Fibroblast of skin of left quadriceps (primary cell): ENCODE data around the gene CCDC107.
A peak's percentile ranks its signal among the peaks of the same experiment; 100 is the strongest.
"Not testable (repeated sequence)": the region's sequence is repeated elsewhere in the genome, so short reads cannot be mapped to it uniquely, and the experiment has no call there.

Experiments
- DNase-seq, 2 experiments: peaks; one replicate each; pipeline ENCODE4 v3.0.0-alpha.2; 2013; ENCODE audit warnings: low read depth in 2 of 2

Gene CCDC107, protein sequence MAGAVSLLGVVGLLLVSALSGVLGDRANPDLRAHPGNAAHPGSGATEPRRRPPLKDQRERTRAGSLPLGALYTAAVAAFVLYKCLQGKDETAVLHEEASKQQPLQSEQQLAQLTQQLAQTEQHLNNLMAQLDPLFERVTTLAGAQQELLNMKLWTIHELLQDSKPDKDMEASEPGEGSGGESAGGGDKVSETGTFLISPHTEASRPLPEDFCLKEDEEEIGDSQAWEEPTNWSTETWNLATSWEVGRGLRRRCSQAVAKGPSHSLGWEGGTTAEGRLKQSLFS

DNA sequence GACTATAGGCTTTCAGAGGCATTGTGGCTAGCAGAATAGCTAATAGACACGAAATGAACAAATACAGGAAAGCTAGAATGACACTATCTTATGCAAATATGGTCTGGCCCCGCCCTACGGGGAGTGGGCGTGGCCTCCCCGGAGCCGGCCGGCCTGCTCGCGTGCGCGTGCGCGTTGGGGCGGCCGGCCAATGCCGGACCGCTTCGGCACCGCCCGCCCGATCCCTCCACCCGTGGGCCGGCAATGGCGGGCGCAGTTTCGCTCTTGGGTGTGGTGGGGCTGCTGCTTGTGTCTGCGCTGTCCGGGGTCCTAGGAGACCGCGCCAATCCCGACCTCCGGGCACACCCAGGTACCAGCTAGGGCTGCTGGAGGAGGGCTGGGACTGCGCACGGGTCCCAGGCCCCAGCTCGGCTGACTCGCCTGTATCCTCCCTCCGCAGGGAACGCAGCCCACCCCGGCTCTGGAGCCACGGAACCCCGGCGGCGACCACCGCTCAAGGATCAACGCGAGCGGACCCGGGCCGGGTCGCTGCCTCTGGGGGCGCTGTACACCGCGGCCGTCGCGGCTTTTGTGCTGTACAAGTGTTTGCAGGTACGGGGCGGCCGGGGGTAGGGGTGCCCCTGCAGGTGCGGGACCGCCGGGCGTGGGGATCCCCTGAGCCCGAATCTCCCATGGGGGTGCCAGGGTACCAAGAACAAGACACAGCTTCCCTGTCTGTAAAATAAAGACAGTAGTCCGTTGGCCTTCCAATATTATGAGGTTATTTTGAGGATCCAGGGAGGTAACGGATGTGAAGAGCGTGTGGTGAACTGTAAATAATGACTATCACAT lies at the start of gene CCDC107:
Gene CCDC107 (plus strand): TSS at position 156 of the 831 bp plus-strand sequence. CDS start 88 bp downstream, at position 244.
- peak in 1 of 2 experiments; percentile 60 for DNase-seq

DNA sequence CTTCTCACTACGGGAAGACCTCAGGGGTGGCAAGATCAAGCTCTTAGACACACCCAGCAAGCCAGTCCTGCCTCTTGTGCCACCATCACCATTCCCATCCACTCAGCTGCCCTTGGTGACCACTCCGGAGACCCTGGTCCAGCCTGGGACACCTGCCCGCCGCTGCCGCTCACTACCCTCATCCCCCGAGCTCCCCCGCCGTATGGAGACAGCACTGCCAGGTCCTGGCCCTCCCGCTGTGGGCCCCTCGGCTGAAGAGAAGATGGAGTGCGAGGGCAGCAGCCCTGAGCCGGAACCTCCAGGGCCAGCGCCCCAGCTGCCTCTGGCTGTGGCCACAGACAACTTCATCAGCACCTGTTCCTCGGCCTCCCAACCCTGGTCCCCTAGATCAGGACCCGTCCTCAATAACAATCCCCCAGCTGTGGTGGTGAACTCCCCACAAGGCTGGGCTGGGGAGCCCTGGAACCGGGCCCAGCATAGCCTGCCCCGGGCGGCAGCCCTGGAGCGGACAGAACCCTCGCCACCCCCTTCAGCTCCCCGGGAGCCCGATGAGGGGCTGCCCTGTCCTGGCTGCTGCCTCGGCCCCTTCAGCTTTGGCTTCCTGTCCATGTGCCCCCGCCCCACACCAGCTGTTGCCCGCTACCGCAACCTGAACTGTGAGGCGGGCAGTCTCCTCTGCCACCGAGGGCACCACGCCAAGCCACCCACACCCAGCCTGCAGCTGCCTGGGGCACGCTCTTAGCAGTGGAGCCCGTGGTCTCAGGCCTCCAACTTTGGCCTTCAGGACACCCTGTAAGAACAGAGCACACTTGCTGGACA lies 48.9 kb upstream of the CCDC107 start:
- DNase-seq, result no peak

DNA sequence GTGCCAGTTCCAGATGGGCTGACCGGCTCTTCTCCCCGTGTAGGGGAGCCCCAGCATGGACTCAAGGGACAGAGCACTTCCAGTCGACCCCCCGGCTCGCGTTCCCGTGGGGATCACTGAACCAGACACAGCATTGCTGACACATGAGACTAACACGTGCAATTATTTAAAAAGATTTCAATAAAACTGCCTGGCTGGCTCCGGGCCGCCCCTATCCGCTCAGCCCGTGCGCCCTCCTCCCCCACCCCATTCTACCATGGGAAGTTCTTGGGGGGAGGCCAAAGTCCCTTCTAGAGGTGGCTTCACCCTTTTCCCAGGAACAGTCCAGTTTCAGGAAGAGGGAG lies 48.3 kb upstream of the CCDC107 start:
- DNase-seq, result no peak

DNA sequence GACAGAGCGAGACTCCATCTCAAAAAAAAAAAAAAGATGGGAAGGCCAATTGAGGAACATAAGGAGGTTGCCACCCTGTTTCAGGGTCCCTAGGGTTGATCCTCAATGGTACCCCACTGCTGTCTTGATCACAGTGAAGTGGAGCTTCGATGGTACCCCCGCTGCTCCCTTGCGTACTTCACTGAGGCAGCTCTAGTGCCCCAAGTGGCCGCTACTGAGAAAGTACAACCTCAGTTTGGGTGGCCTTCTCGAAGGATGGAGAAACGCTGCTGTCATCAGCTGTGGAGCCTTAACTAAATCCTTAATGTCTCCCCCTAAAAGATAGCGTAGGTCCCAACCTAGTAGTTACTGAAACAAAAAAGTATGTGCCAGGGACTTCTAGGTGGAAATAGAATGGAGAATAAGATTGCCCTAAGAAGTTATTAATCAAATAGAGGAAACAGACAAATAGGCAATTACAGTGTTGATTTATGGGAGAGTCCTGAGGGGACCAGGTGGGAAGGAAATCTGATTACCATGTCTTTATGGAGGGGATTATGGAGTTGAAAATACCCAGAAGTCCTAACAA lies 46.8 kb upstream of the CCDC107 start:
- peak in 1 of 2 experiments; percentile 5 for DNase-seq

DNA sequence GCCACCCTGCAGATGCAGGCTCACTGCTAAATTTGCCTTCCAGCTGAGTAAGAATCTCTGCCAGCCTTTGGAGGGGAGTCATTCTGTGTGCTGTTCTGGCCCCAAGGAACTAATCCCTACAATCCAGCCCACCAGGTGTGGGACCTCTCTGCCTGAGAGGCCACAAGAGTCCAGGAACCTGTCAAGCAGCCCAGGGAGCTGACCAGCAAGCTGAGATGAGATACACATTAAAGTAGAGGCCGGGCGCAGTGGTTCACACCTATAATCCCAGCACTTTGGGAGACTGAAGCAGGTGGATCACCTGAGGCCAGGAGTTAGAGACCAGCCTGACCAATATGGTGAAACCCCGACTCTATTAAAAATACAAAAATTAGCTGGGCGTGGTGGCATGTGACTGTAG lies 46.0 kb upstream of the CCDC107 start:
- not testable (repeated sequence) for DNase-seq

DNA sequence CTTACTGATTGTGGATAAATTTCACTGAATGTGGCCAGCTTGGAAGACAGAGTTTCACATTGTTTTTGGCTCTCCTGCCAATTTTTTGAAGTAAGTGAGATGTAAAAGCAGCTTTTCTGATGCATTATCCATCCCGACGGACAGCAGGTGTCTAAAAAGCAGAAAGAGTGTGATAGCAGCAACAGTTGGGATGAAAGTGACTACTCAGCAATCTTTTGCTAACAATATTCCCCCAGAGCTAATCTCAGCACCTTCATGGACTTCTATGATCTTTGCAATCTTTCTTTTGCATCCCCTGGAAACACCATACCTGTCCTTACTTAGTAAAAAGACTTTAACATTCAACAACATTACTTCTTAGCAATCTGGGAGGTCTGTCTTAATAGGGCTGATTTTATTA lies 45.2 kb upstream of the CCDC107 start:
- DNase-seq, result no peak

DNA sequence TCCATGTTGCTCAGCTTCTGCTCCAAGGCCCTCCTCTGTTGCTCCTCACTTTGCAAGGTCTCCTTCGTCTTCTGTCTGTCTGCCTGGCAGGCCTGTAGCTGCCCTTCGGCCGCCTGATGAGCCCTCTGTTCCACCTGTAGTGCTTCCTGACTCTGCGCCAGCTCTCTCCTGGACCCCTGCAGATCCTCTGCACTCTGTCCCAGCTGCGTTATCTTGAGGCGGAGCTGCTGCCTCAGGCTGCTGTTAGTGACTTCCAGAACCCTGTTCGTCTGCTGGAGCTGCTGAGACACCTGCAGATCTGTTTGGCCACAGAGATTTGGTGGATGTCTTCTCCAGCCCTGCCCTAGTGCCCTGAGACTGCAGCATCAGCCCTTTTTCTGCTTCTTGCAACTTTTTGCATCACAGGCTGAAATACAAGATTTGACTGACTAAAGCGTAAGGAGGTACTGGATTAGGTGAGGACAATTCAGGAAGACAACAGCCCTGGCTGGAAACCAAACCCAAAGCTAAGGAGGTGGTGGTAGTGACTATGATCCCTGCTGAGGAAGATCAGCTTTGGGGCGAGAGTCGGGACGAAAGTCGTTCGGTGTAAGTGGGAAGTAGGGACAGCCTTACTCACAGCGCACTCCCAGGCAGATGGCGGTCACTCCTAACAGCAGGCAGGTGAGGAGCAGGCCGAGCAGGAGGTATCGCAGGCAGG lies 42.0 kb upstream of the CCDC107 start:
- no peak for DNase-seq

DNA sequence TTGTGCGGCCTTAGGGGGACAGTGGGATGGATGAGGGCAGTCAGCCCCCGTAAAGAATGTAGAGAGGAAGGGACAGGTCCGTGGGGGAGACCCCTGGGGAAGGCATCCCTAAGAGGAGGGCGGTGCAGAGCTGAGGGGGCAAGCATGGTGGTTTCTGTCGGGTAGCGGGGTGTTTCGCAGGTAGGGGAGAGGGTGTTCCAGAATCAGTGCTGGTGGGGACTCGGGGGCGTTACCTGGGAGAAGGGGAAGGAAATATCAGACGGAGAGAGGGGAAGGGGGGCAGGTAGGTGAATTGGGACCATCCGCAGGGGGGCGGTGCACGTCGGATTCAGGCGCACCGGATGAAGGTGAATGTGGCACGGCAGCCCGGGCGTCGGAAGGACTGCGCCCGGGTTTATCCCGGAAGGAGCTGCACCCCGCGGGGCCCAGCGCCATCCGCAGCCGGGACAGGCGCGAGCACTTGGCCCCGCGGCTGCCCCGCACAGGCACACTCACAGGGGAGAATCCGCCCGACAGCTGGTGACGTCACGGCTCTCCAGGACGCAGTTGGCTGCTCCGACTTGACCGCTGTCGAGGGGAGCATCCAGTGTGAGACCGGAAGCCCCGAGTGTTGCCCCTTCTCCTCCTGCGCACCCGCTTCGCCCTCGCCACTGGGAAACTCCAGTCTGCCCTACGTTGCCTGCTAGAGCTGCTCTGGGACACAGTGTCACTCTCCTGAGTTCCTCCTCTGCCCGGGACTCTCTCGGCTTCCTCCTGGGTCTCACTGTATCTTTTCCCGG lies 41.2 kb upstream of the CCDC107 start:
- no peak for DNase-seq

DNA sequence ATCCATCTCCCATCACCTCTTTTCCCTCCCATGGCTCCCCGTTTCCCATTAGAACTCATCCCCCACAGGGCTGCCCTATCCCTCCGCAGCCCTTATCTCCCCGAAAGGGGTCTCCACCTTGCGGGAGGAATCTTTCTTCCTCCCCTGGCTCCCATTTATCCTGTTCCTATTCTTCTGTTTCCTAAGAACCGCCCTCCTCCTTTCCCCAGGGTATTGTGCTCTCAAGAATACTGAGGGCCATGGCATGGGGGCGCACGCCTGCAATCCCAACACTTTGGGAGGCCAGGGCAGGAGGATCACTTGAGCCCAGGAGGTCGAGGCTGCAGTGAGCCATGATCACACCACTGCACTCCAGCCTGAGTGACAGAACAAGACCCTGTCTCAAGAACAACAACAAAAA lies 40.5 kb upstream of the CCDC107 start:
- no peak for DNase-seq

DNA sequence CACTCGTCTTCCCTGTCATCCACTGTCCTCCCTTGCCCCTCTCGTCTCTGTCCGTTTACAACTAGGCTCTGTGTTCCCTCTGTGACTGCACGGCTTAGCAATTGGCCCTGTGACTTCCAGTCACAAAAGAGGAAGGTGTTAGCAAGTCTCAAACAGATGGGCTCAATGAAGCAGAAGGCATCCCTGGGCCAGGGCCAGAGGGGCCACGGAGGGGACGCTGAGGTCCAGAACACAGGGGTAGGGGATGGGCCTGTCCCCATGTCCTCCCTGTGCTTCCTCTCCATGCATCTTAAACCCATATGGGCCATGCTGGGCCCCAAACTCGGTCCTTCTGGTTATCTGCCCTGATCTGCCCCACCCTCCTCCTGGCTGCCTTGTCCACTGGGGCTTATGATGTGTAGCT lies 39.8 kb upstream of the CCDC107 start, which contains the start of gene CD72:
Gene CD72 (minus strand): TSS at position 89 of the 403 bp plus-strand sequence. CDS start 110 bp downstream, outside the sequence.
- no peak for DNase-seq

DNA sequence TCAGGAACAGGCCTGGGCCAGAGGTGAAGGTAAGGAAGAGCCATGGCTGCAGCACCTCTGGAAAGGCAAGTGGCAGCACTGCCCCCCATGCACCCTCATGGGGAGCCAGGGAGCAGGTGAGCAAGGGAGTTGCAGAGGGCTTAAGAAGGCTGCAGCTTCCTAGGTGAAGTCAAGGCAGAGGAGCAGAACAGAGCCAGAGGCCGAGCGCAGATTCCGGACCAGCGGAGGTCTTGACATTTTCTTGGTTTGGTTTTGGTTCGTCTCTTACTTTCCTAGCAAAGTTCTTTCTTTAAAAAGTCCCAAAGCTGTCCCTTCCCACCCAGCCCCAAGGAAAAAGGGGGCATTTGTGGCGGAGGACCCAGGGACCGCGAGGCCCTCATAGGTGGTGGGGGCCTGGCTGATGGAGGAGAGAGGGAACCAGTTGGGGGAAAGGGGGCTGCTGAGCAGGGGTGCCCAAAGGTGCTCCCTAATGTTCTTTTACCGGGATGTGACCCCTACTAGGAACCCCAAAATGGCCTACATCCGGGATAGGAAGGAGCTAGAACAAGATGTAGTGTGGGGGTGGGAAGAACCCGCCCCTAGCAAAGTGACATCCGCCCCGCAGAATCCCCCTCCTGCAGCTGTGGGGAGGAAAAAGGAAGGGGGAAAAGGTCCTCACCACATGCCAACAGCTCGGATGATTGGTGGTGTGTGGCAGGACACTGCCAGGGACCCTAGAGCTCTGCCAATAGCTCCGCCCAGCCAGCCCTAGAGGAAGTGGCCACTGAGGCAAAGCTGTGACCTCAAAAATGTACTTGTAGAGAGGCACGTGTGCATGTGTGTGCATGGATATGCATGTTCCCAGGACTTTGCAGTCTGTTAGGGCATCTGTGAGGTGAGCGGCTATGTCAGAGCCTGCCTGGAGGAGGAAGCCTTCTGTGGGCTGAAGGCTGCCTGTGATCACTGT lies 39.0 kb upstream of the CCDC107 start:
- no peak for DNase-seq

DNA sequence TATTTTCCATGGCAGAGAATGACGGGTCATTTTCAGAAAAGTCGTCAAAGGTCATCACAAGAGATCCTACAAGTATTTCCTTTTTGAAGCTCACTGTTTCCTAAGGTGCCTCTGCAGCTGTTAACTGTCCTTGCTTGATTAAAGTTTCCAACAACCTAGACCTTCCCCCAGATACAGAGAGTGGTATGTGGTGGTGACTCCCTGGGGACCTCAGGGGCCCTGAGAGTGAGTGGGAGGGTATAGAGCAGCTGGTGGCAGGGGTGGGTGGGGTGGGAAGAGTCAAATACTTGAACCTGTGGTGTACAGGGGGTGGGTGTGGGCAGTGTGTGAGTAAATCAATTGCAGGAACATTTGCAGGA lies 38.3 kb upstream of the CCDC107 start:
- DNase-seq, result no peak

DNA sequence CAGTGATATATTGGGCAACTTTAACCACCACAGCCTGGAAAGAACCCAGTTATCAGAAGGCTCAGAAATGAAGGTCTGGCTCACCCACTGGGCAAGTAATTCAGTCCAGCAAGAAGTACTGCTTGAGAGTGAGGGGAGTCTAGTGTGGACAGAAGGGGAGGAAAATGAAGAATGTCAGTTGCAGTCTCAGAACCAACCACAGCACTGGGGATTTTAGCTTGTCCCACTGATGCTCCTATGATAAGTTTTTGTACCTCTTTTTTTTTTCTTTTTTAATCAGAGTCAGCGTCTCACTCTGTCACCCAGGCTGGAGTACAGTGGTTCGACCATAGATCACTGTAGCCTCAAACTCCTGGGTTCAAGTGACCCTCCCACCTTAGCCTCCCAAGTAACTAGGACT lies 30.5 kb upstream of the CCDC107 start:
- DNase-seq, result no peak

DNA sequence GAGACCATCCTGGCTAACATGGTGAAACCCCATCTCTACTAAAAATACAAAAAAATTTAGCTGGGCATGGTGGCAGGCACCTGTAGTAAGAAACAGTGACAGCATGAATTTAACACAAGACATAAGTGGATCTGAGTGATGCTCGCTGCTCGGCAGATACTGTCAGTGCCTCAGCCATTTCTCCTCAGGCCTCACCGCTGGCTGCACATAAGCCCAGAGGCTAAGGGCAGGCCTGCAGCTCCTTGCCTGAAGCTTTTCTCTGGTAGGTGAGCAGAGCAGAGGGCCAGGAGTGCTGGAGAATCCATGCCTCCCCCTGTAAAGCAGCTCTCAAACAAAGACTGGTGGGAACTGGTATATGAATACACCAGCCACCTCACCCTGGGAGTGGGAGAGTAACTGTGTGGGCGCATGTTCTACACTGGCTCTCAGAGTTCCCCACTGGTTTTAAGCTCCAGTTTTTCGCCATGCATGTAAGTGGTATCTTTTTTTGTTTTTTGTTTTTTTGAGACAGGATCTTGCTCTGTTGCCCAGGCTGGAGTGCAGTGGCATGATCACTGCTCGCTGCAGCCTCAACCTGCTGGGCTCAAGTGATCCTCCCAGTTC lies 29.6 kb upstream of the CCDC107 start:
- DNase-seq, result no peak

DNA sequence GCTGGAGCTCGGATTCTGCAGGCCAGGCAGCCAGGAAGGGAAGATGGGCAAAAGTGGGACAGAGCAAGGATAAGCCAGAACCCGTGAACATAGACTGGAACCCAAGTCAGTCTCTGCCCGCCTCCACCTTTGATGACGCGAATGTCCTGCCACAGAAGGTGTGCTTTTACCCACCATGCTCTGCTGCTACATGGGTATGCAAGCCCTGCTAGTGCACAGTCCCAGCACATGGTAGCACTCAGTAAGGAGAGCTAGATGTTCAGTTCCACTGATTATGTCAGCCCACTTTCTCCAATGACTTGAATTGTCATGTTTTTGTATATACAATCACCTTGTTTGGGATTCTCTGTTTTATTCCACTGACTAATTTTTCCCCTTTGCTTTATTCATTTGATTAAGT lies 28.5 kb upstream of the CCDC107 start:
- no peak for DNase-seq

DNA sequence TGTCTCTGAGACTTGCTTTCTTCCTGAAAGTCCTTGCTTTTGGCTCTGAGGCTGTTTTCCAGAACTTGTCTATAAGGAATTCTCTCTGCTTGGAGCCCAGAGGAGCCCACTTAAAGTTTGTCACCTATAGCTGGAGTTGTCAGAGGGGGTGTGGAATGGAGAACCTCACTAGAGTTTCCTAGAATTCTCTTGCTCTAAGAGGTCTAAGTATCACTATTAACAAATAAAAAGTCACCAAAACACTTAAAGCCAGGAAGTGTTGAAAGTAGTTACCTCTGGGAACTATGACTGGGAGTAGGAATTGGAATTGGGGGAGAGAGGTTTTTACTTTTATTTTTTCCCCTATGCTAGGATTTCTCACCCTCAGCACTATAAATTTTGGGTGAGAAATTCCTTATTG lies 22.4 kb upstream of the CCDC107 start:
- DNase-seq, result no peak

DNA sequence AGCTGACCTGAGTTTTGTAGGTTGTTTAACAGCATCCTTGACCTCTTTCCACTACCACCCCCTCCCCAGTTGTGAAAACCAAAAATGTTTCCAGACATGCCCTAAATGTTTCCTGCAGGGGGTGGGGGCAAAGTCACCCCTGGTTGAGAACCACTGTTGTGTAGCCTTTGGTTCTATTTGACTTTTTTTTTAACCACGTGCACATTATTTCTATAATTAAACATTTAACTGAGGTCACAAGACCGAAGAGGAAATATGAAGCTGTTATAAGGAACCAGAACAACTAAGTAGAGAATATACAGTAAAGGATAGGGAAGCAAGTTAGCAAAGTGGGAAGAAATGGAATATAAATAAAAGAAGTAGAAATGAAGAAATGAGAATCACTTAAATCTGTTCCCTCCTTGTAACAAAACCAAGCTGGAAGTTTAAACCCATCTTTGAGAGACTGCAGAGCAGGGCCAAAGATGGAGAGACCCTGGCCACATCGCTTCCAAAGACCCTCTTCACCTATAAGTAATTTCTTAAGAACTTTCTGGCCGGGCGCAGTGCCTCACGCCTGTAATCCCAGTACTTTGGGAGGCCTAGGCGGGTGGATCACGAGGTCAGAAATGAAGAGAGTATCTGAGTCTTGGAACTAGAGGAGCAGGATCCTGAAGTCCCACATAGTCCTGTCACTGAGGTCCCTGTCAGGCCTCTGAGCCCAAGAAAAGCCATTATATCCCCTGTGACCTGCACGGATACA lies 21.8 kb upstream of the CCDC107 start:
- DNase-seq, result no peak

DNA sequence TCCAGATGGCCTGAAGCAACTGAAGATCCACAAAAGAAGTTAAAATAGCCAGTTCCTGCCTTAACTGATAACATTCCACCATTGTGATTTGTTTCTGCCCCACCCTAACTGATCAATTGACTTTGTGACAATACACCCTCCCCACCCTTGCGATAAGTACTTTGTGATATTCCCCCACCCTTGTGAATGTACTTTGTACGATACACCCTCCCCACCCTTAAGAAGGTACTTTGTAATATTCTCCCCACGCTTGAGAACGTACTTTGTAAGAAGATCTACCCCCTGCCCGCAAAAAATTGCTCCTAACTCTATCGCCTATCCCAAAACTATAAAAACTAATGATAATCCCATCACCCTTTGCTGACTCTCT lies 21.2 kb upstream of the CCDC107 start:
- not testable (repeated sequence) for DNase-seq
